Measurements from ENCODE around the gene RGS6. TPM values are rescaled to one million over a fixed set of nuclear protein-coding genes. Genes with fewer than 3 reads are reported as not detected.
A peak's percentile ranks its signal among the peaks of the same experiment; 100 is the strongest.

RGS6 gene
- polyA plus RNA-seq, 4 donors: 1.1 to 11.3 (median 1.3) TPM

GRCh38 chr14:72222046-72222445, 289.8 kb downstream of the RGS6 start:
- DNase-seq (ENCODE audit: low read depth in 4 of 4, low spot score in 3 of 4): no peak

DNA sequence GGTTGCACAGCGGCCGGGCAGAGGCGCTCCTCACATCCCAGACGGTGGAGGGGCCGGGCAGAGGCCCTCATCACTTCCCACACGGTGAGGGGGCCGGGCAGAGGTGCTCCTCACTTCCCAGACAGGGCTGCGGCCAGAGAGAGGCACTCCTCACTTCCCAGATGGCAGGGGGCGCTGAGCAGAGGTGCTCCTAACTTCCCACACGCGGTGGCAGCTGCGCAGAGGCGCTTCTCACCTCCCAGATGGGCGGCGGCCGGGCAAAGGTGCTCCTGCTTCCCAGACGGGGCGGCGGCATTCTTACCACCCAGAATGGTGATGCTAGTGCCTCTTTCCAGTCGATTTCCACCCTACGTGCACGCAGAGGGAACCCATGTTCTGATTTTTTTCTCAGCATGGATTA, 304.4 kb downstream of the RGS6 start:
- DNase-seq (ENCODE audit: low read depth in 4 of 4, low spot score in 3 of 4): no peak

- DNase-seq (ENCODE audit: low read depth in 4 of 4, low spot score in 3 of 4): no peak
These were observed 305.8 kb downstream of the RGS6 start for GRCh38 chr14:72237722-72238666.

DNA sequence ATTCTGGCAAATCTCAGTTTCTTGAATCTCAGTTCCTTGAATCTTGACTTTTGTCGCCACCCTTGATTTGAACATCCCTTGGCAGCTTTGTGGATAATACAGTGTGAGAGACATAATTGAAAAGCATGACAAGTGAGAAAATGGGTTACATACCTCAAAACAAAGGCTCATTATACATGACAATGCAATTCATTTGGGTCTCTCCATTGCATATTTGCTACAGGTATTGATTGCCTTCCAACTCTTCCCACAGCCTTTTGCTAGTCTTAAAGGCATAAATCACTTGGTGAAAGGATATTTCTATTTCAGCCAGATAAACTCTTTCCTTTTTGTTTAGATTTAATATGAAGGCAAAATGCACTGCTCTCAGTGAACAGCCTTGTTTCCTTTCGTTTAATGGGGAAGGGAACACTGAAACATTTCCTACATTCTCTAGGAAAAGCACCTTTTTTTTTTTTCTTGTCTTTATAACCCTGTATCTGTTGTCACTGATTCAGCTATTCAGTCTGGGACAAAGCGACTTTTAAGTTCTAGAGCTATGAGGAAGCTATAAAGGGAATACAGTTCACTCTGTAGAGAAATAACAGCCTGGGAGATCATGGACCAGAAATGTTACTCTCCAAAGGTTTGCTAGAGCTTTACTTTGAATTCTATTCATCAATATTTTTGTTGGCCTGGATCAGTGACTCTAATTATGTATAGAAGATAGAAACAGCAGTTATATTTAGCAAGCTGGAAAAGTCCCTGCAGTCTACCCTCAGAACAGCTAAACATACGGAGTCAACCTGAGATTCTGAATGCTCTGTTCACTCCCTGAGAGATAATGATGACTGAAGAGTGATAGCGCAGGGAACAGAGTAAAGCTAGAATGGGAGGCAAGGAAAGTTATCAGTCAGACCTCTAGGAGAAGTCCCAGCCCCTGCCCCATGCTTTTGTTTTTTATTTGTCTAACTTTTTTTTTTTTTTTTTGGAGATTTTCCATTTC, 311.4 kb downstream of the RGS6 start:
- DNase-seq (ENCODE audit: low read depth in 4 of 4, low spot score in 3 of 4): no peak

GRCh38 chr14:72247896-72248465, 315.8 kb downstream of the RGS6 start:
- no peak for DNase-seq (ENCODE audit: low read depth in 4 of 4, low spot score in 3 of 4)

GRCh38 chr14:72253503-72253902, 321.3 kb downstream of the RGS6 start:
- no peak for DNase-seq (ENCODE audit: low read depth in 4 of 4, low spot score in 3 of 4)

- no peak for DNase-seq (ENCODE audit: low read depth in 4 of 4, low spot score in 3 of 4)
These were observed 322.1 kb downstream of the RGS6 start for GRCh38 chr14:72254202-72254936.

DNA sequence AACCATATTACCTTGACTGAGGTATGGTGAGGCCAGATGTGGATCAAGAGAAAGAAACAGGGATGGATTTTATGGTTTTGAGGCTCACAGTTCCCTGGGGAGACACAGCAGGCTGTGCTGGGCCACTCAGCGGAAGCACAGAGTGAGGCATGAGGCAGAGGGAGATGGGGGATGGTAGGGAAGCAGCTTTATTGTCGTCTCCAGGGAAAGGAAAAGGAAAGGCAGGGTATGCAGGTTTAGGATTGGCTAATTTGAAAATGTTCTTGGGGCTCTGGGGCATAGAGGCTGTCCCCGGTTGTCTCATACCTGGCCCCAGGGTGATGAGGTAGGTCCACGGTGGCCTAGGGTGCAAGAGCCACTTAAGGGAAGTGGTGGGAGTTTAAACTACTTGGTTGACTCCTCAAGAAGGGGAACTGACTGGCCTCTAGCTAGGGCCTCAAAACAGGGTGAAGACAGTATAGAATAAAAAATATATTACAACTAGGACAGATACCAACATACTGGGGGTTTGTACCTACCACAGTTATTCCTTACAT, 322.8 kb downstream of the RGS6 start:
- DNase-seq (ENCODE audit: low read depth in 4 of 4, low spot score in 3 of 4): no peak

DNA sequence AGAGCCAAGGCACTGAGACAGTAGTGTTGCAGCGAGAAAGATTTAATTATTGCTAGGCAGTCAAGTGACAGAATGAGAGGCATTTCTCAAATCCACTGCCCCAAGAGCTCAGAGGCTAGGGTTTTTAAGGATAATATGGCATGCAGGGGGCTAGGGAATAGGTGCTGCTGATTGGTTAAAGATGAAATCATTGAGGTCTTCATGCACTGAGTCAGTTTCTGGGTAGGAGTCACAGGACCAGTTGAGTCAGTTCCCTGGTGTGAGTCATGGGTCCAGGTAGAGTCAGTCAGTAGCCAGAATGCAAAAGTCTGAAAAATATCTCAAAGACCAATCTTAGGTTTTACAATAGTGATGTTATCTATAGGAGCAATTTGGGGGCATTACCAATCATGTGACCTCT, 323.8 kb downstream of the RGS6 start:
- DNase-seq (ENCODE audit: low read depth in 4 of 4, low spot score in 3 of 4): no peak

GRCh38 chr14:72261068-72261467, 328.8 kb downstream of the RGS6 start:
- DNase-seq (ENCODE audit: low read depth in 4 of 4, low spot score in 3 of 4): no peak

- DNase-seq (ENCODE audit: low read depth in 4 of 4, low spot score in 3 of 4): no peak
These were observed 330.5 kb downstream of the RGS6 start for GRCh38 chr14:72262771-72263170.

DNA sequence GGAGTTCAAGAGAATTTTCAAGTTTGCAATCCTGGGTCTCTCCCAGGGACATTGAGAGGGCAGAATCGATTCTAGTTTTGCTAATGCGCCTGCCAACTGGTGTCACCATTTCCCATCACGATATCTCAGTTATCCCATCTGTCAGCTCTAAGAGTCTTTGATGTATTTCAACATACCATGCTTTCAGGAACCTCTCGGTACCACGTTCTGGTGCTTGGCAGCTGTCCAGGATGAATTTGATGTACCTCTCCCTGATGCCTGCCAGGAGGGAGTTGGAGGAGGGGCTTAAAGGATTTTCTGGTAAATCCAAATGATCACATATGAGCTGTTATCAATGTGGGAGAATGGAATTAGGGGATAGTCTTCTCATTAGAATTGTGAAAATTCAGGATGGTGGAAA, 332.5 kb downstream of the RGS6 start:
- no peak for DNase-seq (ENCODE audit: low read depth in 4 of 4, low spot score in 3 of 4)

DNA sequence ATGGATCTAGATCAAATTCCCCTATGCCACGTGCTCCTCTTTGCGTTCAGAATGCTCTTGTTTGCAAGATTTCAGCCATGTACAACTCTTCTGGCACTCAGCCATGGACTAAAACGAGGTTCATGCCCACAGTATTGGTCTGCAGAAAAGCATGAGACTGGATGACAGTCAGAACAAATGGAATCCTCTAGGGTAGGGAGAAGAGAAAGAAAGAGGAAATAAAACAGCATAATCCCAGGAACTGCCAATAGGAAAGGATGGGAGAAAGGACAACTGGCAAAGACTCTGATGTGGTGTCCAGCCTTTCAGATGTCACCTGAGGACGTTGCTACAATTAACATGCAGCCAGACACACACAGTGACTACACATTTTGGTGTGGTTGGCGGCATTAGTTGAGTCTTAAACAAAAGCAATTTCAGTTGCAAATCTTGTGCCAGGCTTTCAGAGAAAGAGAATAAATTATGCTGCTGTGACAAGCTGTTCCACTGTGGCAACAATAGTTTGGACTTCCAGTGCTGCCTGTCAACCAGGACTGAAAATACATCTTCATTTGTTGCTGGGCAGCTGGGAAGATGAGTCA, 338.0 kb downstream of the RGS6 start:
- no peak for DNase-seq (ENCODE audit: low read depth in 4 of 4, low spot score in 3 of 4)

- DNase-seq (ENCODE audit: low read depth in 4 of 4, low spot score in 3 of 4): no peak
These were observed 338.5 kb downstream of the RGS6 start for GRCh38 chr14:72270749-72271148.

- DNase-seq (ENCODE audit: low read depth in 4 of 4, low spot score in 3 of 4): no peak
These were observed 343.0 kb downstream of the RGS6 start for GRCh38 chr14:72275242-72275641.

GRCh38 chr14:72278316-72278715, 346.1 kb downstream of the RGS6 start:
- no peak for DNase-seq (ENCODE audit: low read depth in 4 of 4, low spot score in 3 of 4)

- no peak for DNase-seq (ENCODE audit: low read depth in 4 of 4, low spot score in 3 of 4)
These were observed 351.9 kb downstream of the RGS6 start for GRCh38 chr14:72284176-72284575.

DNA sequence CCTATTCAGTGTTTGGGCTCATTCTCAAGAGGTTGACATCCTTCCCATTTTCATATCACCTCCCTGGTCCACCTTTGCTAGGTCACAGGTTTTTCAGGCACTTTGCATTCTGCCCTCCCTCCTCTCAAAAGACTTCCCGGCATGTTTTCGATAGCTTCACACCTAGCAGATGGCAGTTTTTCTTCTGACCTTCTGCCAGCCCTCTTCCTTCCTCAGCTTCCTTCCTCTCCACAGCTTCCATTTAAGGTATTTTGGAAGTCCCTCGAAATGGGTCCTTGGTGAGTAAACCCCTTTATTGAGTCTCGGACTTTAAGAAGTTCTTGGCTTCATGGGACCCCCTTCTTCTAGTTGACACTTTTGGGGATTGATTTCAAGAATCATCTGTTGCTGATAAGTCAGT, 358.0 kb downstream of the RGS6 start:
- DNase-seq (ENCODE audit: low read depth in 4 of 4, low spot score in 3 of 4): no peak

DNA sequence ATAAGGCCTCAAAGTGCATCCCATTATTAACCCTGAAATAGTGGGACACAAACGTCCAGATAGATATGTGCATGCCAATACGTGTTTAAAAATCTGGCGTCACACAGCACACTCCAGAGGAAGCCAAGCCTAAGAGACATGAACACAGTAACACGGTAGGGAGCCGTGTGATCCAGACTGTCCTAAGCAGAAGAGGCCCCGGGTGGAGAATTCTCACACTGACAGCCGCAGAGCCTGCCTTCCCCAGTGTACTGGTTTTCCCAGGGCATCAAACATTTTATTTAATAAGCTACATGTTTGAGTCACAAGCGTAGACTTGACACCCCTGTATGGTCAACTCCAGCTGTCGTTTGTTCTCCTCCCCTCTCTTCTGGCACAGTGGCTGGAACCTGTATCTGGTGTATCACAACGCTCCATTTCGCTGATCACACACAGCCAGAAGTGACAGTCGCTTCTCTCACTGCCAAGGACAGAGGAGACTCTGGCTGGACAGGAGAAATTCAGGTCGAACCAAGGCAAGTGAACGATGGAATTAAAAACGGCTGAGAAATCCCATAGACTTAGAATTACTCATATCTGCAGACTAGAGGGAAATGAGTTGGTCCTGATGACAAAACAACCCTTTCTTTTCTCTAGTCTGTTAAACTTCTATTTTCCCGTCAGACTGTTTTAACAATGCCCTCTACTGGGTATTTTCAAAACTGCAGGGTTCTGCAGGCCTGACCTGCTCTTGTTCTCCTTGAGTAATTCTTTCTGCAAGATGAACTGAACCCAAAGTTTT, 359.9 kb downstream of the RGS6 start:
- peak in 3 of 4 donors; percentile 41 to 46 (median 45) for DNase-seq (ENCODE audit: low read depth in 4 of 4, low spot score in 3 of 4)
